HG02678 (cell line): ENCODE data around the gene MKLN1.

Experiments used
- ATAC-seq: cut with Tn5 transposase; IDR thresholded peaks from one replicate; pipeline ENCODE4 v1.9.1; 2021; ENCODE audit warnings: mild to moderate bottlenecking, moderate library complexity; ENCODE audit not compliant: unreplicated experiment

The MKLN1 gene

DNA sequence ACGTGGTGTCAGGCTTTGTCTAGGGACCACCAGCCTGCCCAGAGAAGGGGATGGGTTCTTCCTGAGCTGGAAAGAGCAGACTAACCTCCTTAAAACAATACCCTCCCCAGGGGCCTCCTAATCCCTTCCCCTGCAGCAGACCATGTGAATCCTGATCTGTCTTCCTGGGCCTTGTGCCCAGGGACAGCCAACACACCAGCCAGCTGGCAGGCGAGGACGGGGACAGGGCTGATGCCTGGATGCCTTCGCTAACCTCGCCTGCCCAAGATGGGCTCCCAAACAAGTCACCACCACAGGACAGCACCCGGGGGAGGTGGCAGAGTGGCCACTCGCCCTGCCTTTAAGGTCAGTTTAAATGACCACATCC is 211.1 kb downstream of the MKLN1 start:
- ATAC-seq = no peak

DNA sequence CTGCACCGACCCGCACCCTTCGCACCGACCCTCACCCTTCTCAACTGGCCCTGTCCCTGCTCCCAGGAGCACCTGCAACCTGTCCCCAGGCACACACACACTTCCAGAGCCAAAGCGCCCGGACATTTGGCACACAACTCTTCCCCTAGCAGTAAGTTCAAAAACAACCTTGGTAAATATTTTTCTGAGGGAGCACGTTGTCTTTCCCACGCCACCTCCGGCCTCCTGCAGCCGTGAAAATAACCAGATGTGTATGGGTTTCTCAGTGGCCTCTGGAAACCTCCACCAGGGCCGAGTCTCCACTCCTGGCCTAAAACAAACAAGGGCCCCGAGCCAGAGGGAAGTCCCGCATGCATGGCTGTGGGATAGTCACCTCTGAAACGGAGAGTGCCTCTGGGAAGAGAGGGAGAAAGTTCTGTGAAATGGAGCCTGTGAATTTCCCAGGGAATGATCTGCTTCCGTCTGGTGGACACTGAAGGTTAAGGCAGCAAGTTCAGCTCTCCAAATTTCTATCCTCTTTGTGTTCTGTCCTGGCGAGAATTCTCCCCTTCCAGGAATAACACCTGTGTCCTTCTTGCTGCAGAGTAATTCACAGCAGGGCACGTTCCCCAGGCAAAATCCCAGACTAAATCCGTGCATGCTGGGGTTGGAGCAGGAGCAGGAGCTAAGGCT is 213.0 kb downstream of the MKLN1 start:
- ATAC-seq = no peak

DNA sequence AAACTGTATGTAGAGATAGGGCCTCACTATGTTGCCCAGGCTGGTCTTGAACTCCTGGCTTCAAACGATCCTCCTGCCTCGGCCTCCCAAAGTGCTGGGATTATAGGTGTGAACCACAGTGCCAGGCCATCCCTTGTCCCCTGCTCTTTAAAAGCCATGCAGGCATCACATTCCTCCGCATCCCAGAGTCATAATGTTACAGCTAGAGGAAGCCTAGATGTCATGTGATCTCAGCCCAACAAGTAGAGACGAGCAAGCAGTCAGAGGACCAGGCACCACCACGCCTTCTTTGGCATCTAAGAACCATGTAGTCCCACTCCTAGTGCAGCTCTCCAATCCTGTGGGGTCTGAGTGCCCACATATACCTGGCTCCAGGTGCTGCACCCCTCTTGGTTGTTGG is 215.6 kb downstream of the MKLN1 start:
- ATAC-seq = no peak

DNA sequence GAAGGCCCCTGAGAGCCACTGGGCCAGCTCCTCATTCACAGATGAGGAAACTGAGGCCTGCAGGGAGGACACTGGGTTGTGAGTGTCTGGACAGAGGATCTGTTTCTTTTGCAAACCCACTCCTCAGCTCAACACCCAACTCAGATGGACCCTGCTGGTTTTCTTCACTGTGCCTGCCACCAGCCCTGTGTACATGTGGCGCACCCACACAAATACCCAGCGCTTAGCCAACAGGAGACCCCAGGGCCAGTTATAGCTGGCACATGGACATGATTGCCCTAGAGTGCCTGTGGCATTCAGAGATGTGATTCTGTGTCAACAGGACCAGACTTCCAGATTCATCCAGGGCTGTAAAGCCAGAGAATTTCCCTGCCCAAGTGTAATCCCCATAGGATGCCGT is 216.3 kb downstream of the MKLN1 start:
- no peak for ATAC-seq

DNA sequence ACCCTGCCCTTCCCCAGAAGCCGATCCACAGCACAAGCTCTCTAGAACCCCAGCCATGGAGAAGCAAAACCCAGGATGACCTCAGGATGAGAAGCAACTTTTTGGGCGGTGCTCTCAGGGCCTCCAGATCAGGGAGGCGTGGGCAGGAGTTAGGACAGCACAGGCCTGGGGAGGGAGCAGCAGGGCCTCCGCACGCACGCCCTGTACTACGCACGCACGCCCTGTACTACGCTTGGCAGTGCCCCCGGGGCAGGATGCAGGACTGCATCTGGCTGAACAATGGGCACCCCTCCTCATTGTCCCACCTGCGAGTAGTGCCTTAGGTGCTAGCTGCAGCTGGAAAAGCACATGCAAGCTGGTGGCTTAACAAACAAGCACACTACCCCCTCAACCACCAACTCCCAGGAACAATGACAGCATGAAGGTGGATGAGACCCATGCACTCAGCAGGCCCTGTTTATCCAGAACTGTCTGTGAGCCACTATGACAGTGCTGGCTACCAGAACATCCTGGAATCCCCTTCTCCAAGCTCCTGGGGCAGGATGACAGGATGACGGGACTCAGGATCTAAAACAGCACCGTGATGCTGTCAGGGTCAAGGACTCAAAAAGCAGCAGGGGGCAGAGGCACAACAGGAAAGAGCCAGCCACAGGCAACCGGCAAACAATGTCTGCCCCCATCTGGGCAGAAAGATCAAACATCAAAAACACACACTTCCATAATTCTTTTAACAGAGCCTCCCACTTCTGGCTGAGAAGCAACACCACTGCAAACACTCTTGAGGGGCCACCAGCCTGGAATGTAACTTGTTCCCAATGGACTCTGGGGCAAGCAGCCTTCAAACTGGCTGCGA is 217.0 kb downstream of the MKLN1 start:
- ATAC-seq = no peak

DNA sequence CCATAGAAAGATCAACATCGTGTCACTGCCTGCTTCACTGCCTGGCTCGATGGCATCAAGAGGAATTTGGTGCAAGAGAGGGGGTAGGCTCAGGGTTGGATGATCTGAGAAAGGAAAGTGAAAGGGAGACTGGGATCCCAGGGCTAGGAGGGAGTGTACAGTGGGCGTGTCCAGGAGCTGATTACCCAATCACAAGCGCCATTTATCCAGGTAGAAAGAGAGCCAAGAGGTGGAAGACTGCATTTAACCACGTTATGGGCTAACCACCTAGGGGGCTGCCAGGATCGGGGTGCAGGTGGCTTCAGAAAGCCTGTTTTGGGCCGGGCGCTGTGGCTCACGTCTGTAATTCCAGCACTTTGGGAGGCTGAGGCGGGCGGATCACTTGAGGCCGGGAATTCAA is 218.4 kb downstream of the MKLN1 start:
- no peak for ATAC-seq
